ENCODE results near the gene RFX1.

DNA sequence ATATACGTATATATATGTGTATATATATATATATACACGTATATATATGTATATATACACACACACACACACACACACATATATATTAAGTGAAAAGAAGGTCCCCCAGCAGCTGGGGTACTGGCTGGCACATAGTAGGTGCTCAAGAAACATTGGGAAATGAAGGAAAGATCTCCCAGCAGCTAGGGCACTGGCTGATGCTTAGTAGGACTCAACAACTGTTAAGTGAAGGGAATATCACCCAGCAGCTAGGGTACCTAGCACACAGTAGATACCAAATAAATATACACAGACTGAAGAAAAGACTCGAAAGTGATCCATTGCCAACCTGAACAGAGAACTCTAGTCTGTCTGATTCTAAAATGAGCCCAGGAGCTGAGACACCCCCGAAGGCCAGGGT, 80.1 kb downstream of the RFX1 start:
- no peak for TF ChIP-seq POLR2A (IDR thresholded peaks at IDR 0.05; ENCODE audit: low read length)
- no peak for TF ChIP-seq GATA1 (IDR thresholded peaks at IDR 0.05; ENCODE audit: low read depth, low read length)

Data from erythroblast (primary cell).